ENCODE results near the gene P2RY2.
A peak's percentile ranks its signal among the peaks of the same experiment; 100 is the strongest.

The P2RY2 gene
- long read RNA-seq, transcript P2RY2-202 (3 exons, 2,174 nt) = minor isoform, 15 of 60 reads
- long read RNA-seq, transcript P2RY2-203 (3 exons, 2,107 nt) = major isoform, 31 of 60 reads
- long read RNA-seq, partial matches to known transcripts = 4 of 60 reads
- long read RNA-seq, other reads (novel, unspliced or antisense) = 10 of 60 reads

DNA sequence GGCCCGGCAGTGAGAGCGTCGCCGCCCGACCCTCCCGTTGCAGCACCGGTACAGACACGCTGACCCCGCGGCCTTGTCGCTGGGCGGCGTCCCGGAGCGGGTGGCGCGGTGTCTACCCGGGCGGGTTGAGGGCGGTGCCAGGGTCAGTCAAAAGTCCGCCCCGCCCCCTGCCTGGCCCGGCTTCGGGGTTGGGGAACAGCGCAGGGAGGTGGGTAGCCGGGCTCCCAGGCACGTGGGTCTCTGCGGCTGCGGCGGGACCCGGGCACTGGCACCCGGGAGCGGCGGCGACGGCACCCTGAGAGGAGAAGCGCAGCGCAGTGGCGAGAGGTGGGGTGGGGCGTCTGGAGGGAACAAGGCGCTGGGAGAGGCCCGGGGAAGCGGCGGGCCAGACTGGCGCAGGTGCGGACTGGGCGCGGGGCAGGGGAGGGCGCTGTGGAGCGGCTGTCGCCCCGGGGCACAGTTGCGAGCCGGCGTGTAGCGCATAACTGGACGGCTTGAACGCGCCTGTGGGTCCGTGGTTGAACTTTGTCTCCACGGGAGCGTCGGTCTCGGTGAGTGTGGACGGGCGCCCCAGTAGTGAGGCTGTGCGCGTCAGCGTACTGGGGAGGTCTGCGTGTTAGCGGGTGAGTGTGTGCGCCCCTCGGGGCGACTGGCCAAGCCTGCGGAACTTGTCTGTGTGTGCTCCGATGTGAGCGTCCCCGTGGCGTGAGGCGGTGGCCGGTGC lies at the start of gene P2RY2:
Gene P2RY2 (plus strand): TSS at position 176 of the 724 bp plus-strand sequence. CDS start 15,879 bp downstream, outside the sequence.
- peak within 1 kb of the TSS; percentile 98 for H3K27ac ChIP-seq (replicated peaks)
- DNase-seq (ENCODE audit: low read depth in 1 of 2, low spot score in 1 of 2) = peak; percentile 86 to 95
- TF ChIP-seq GABPA (IDR thresholded peaks at IDR 0.05; ENCODE audit: low read depth) = no peak
- TF ChIP-seq SPI1 (IDR thresholded peaks at IDR 0.05; ENCODE audit: borderline replicate concordance, low read depth) = no peak
- TF ChIP-seq, protein P1, sequence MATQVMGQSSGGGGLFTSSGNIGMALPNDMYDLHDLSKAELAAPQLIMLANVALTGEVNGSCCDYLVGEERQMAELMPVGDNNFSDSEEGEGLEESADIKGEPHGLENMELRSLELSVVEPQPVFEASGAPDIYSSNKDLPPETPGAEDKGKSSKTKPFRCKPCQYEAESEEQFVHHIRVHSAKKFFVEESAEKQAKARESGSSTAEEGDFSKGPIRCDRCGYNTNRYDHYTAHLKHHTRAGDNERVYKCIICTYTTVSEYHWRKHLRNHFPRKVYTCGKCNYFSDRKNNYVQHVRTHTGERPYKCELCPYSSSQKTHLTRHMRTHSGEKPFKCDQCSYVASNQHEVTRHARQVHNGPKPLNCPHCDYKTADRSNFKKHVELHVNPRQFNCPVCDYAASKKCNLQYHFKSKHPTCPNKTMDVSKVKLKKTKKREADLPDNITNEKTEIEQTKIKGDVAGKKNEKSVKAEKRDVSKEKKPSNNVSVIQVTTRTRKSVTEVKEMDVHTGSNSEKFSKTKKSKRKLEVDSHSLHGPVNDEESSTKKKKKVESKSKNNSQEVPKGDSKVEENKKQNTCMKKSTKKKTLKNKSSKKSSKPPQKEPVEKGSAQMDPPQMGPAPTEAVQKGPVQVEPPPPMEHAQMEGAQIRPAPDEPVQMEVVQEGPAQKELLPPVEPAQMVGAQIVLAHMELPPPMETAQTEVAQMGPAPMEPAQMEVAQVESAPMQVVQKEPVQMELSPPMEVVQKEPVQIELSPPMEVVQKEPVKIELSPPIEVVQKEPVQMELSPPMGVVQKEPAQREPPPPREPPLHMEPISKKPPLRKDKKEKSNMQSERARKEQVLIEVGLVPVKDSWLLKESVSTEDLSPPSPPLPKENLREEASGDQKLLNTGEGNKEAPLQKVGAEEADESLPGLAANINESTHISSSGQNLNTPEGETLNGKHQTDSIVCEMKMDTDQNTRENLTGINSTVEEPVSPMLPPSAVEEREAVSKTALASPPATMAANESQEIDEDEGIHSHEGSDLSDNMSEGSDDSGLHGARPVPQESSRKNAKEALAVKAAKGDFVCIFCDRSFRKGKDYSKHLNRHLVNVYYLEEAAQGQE (IDR thresholded peaks at IDR 0.05; ENCODE audit: insufficient replicate concordance, low read depth) = peak; percentile 19
- peak; percentile 61 for TF ChIP-seq POLR2AphosphoS5 (IDR thresholded peaks at IDR 0.05; ENCODE audit: low read depth)
- TF ChIP-seq, protein P2, sequence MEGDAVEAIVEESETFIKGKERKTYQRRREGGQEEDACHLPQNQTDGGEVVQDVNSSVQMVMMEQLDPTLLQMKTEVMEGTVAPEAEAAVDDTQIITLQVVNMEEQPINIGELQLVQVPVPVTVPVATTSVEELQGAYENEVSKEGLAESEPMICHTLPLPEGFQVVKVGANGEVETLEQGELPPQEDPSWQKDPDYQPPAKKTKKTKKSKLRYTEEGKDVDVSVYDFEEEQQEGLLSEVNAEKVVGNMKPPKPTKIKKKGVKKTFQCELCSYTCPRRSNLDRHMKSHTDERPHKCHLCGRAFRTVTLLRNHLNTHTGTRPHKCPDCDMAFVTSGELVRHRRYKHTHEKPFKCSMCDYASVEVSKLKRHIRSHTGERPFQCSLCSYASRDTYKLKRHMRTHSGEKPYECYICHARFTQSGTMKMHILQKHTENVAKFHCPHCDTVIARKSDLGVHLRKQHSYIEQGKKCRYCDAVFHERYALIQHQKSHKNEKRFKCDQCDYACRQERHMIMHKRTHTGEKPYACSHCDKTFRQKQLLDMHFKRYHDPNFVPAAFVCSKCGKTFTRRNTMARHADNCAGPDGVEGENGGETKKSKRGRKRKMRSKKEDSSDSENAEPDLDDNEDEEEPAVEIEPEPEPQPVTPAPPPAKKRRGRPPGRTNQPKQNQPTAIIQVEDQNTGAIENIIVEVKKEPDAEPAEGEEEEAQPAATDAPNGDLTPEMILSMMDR (IDR thresholded peaks at IDR 0.05; ENCODE audit: insufficient read depth, low read length) = no peak

DNA sequence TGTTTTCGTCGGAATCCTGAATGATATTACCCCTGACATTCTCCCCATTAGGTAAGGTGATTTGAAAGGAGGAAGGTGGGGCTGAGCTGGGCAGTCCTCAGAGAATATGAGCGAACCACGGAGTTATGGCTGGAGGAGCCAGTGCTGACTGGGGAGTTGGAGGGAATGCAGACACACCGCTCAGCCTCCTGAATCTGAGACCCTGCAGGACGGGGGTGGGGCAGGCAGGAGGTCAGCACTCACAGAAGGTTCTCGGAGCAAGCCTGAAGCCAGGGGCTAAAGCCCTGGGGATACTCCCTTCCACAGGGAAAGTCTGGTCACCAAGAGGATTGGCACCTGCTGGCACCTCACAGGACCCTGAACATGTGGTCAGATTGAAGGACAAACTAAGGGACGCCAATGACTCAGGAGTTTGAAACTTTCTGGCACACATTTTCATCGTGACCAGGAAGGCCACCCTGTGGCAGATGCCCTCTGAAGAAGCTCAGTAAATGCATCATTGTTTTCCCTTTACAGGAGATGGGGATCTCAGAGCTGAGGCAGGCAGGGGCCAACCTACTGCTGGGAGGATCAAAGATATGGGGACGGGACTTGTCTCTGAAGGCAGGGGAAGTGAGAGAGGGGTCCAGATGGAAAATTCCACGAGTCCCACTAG lies 49.0 kb upstream of the P2RY2 start:
- Histone ChIP-seq H3K4me3 (replicated peaks; ENCODE audit: insufficient read depth, low read length) (no peak overlapping the region), H3K27ac (replicated peaks) (no peak overlapping the region), H3K27me3 (ENCODE audit: insufficient read depth, poor library complexity, severe bottlenecking) (no peaks in the 10 kb centered on the region)
- TF ChIP-seq, protein P1 (IDR thresholded peaks at IDR 0.05; ENCODE audit: insufficient replicate concordance, low read depth) = no peak
- TF ChIP-seq, protein P2 (IDR thresholded peaks at IDR 0.05; ENCODE audit: insufficient read depth, low read length) = no peak
- no peak for TF ChIP-seq POLR2AphosphoS5 (IDR thresholded peaks at IDR 0.05; ENCODE audit: low read depth)
- TF ChIP-seq SPI1 (IDR thresholded peaks at IDR 0.05; ENCODE audit: borderline replicate concordance, low read depth) = no peak
- TF ChIP-seq GABPA (IDR thresholded peaks at IDR 0.05; ENCODE audit: low read depth) = no peak
- DNase-seq (ENCODE audit: low read depth in 1 of 2, low spot score in 1 of 2) = no peak

More for the DNA sequence above, at the start of gene P2RY2:
- H3K27me3 ChIP-seq (ENCODE audit: insufficient read depth, poor library complexity, severe bottlenecking) = no peaks in the 10 kb centered on the region
- peak within 1 kb of the TSS; percentile 68 for H3K4me3 ChIP-seq (replicated peaks; ENCODE audit: insufficient read depth, low read length)

DNA sequence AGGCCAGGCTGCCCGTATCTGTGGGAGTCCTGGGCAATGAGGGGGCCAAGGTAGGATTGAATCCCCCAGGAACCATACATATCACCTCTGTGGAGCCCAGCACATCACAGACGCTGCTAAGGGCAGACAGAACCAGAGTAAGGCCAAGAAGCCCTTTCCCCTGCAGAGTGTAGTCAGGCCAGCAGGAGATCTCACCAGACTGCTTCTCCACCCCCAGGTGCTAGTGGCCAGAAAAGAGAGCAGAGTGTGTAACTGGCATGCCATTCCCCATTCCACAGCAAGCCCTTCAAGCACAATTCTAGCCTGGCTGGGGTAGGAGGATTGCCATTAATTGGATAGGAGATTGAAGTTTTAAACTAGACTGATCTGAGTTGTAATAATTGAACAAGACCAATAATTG lies 47.9 kb upstream of the P2RY2 start:
- no peak overlapping the region for H3K27ac ChIP-seq (replicated peaks)
- TF ChIP-seq GABPA (IDR thresholded peaks at IDR 0.05; ENCODE audit: low read depth) (no peak), POLR2AphosphoS5 (IDR thresholded peaks at IDR 0.05; ENCODE audit: low read depth) (no peak), SPI1 (IDR thresholded peaks at IDR 0.05; ENCODE audit: borderline replicate concordance, low read depth) (no peak)
- TF ChIP-seq, protein P1 (IDR thresholded peaks at IDR 0.05; ENCODE audit: insufficient replicate concordance, low read depth) = no peak
- TF ChIP-seq, protein P2 (IDR thresholded peaks at IDR 0.05; ENCODE audit: insufficient read depth, low read length) = no peak
- H3K27me3 ChIP-seq (ENCODE audit: insufficient read depth, poor library complexity, severe bottlenecking) = no peaks in the 10 kb centered on the region
- no peak for DNase-seq (ENCODE audit: low read depth in 1 of 2, low spot score in 1 of 2)
- H3K4me3 ChIP-seq (replicated peaks; ENCODE audit: insufficient read depth, low read length) = no peak overlapping the region
